Liver (tissue), 3 donors: ENCODE data around the gene AMN1.
"Not testable (repeated sequence)": the region's sequence is repeated elsewhere in the genome, so short reads cannot be mapped to it uniquely, and the experiment has no call there.

Source experiments
- SP1 ChIP-seq: IDR thresholded peaks from 2 replicates; pipeline ENCODE4 v1.6.1; 2018; ENCODE audit warnings: antibody characterized with exemption, mild to moderate bottlenecking
- ZBTB33 ChIP-seq: IDR thresholded peaks from 2 replicates; pipeline ENCODE4 v1.6.1; 2016; ENCODE audit warnings: antibody characterized with exemption
- TF ChIP-seq, protein P1 (sequence below): fragments of 150-350 bp; IDR thresholded peaks from 2 replicates; pipeline ENCODE4 v1.5.1; 2017; ENCODE audit warnings: improper control_type of control experiment, low read depth, low read length; ENCODE audit not compliant: missing input control
- TF ChIP-seq, protein P2 (sequence below): IDR thresholded peaks from 2 replicates; pipeline ENCODE4 v1.6.1; 2016; ENCODE audit warnings: antibody characterized with exemption, mild to moderate bottlenecking
- TF ChIP-seq, protein P3 (sequence below): IDR thresholded peaks from 2 replicates; pipeline ENCODE4 v1.6.1; 2016; ENCODE audit warnings: antibody characterized with exemption
- donor health status: healthy.
- donor health status: healthy.

- TF ChIP-seq, protein P1, sequence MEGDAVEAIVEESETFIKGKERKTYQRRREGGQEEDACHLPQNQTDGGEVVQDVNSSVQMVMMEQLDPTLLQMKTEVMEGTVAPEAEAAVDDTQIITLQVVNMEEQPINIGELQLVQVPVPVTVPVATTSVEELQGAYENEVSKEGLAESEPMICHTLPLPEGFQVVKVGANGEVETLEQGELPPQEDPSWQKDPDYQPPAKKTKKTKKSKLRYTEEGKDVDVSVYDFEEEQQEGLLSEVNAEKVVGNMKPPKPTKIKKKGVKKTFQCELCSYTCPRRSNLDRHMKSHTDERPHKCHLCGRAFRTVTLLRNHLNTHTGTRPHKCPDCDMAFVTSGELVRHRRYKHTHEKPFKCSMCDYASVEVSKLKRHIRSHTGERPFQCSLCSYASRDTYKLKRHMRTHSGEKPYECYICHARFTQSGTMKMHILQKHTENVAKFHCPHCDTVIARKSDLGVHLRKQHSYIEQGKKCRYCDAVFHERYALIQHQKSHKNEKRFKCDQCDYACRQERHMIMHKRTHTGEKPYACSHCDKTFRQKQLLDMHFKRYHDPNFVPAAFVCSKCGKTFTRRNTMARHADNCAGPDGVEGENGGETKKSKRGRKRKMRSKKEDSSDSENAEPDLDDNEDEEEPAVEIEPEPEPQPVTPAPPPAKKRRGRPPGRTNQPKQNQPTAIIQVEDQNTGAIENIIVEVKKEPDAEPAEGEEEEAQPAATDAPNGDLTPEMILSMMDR, result not testable (repeated sequence)
- TF ChIP-seq ZBTB33, SP1: not testable (repeated sequence)
- TF ChIP-seq, protein P2, sequence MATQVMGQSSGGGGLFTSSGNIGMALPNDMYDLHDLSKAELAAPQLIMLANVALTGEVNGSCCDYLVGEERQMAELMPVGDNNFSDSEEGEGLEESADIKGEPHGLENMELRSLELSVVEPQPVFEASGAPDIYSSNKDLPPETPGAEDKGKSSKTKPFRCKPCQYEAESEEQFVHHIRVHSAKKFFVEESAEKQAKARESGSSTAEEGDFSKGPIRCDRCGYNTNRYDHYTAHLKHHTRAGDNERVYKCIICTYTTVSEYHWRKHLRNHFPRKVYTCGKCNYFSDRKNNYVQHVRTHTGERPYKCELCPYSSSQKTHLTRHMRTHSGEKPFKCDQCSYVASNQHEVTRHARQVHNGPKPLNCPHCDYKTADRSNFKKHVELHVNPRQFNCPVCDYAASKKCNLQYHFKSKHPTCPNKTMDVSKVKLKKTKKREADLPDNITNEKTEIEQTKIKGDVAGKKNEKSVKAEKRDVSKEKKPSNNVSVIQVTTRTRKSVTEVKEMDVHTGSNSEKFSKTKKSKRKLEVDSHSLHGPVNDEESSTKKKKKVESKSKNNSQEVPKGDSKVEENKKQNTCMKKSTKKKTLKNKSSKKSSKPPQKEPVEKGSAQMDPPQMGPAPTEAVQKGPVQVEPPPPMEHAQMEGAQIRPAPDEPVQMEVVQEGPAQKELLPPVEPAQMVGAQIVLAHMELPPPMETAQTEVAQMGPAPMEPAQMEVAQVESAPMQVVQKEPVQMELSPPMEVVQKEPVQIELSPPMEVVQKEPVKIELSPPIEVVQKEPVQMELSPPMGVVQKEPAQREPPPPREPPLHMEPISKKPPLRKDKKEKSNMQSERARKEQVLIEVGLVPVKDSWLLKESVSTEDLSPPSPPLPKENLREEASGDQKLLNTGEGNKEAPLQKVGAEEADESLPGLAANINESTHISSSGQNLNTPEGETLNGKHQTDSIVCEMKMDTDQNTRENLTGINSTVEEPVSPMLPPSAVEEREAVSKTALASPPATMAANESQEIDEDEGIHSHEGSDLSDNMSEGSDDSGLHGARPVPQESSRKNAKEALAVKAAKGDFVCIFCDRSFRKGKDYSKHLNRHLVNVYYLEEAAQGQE, result not testable (repeated sequence)
- TF ChIP-seq, protein P3, sequence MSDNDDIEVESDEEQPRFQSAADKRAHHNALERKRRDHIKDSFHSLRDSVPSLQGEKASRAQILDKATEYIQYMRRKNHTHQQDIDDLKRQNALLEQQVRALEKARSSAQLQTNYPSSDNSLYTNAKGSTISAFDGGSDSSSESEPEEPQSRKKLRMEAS, result not testable (repeated sequence)
These were observed 15.5 kb upstream of the AMN1 start for GRCh38 chr12:31744363-31744762.
